Immature natural killer cell (primary cell): ENCODE results near the gene CENPW. TPM values are rescaled to one million over a fixed set of nuclear protein-coding genes. Genes with fewer than 3 reads are reported as not detected.

Experiments
- DNase-seq, 3 donors: peaks; one replicate each; pipeline ENCODE4 v3.0.0; 2022; ENCODE audit warnings: mixed read lengths in 1 of 3
- H3K27ac Mint-ChIP-seq, 6 donors: one replicate each; pipeline ENCODE4 v1.8.0; 2020; ENCODE audit warnings: mixed read lengths in 6 of 6, mild to moderate bottlenecking in 5 of 6, inconsistent platforms in 4 of 6, moderate library complexity in 3 of 6
- H3K27me3 Mint-ChIP-seq, 3 donors: one replicate each; pipeline ENCODE4 v1.8.0; 2020 to 2021; ENCODE audit warnings: low read depth in 3 of 3, mild to moderate bottlenecking in 3 of 3, mixed read lengths in 3 of 3, moderate library complexity in 3 of 3, inconsistent platforms in 1 of 3
- H3K36me3 Mint-ChIP-seq, 3 donors: one replicate each; pipeline ENCODE4 v1.8.0; 2020; ENCODE audit warnings: mixed read lengths in 3 of 3, inconsistent platforms in 2 of 3, mild to moderate bottlenecking in 2 of 3
- H3K4me1 Mint-ChIP-seq, 2 donors: one replicate each; pipeline ENCODE4 v1.8.0; 2020; ENCODE audit warnings: inconsistent platforms in 2 of 2, mild to moderate bottlenecking in 2 of 2, mixed read lengths in 2 of 2, moderate library complexity in 1 of 2
- H3K4me3 Mint-ChIP-seq, 5 donors: one replicate each; pipeline ENCODE4 v1.8.0; 2020; ENCODE audit warnings: mild to moderate bottlenecking in 5 of 5, mixed read lengths in 5 of 5, inconsistent platforms in 3 of 5, moderate library complexity in 3 of 5
- H3K9me3 Mint-ChIP-seq, 6 donors: one replicate each; pipeline ENCODE4 v1.8.0; 2020; ENCODE audit warnings: mild to moderate bottlenecking in 6 of 6, mixed read lengths in 6 of 6, inconsistent platforms in 4 of 6, moderate library complexity in 3 of 6
- polyA plus RNA-seq, 3 donors: library from polyadenylated mRNA; unstranded; fragments of 300-500 nt; fragmentation: Illumina TruSeq; gene quantifications; one replicate each; pipeline ENCODE4 v1.2.3, GENCODE V29; 2021

Gene CENPW
- 1 to 10 TPM; 1.7 to 5.0 (median 4.1) TPM for polyA plus RNA-seq

GRCh38 chr6:126339796-126340609 is at the start of gene CENPW:
Gene CENPW (plus strand): TSS chr6:126340115. CDS start chr6:126340274, 159 bp downstream.
- Mint-ChIP-seq H3K9me3 (no peaks in the 10 kb centered on the region), H3K4me1 (peaks cover 12 to 14% of the 10 kb centered on the region in 2 donors), H3K36me3 (no peaks in the 10 kb centered on the region), H3K4me3 (no peak within 1 kb of the TSS), H3K27me3 (no peaks in the 10 kb centered on the region), H3K27ac (peak within 1 kb of the TSS in 3 of 6 donors; percentile 4 to 75 (median 64))
- peak; percentile 74 to 78 (median 76) for DNase-seq

- Mint-ChIP-seq H3K9me3 (no peaks in the 10 kb centered on the region), H3K27ac (no peak overlapping the region), H3K4me3 (no peak overlapping the region), H3K4me1 (no peaks in the 10 kb centered on the region), H3K27me3 (no peaks in the 10 kb centered on the region), H3K36me3 (no peaks in the 10 kb centered on the region)
- no peak for DNase-seq
Measured at GRCh38 chr6:126293891-126294524, 45.9 kb upstream of the CENPW start.

- H3K27me3 Mint-ChIP-seq, result peaks cover 0 to 1% (median 0%) of the 10 kb centered on the region in 3 donors
- H3K4me1 Mint-ChIP-seq, result no peaks in the 10 kb centered on the region
- H3K36me3 Mint-ChIP-seq, result no peaks in the 10 kb centered on the region
- H3K9me3 Mint-ChIP-seq, result peaks cover 0 to 4% (median 0%) of the 10 kb centered on the region in 6 donors
- no peak for DNase-seq
- H3K27ac Mint-ChIP-seq, result no peak overlapping the region
- no peak overlapping the region for H3K4me3 Mint-ChIP-seq
Measured at GRCh38 chr6:126300126-126300525, 39.8 kb upstream of the CENPW start.

- H3K4me1 Mint-ChIP-seq, result no peaks in the 10 kb centered on the region
- peaks cover 0 to 4% (median 0%) of the 10 kb centered on the region in 6 donors for H3K9me3 Mint-ChIP-seq
- no peak for DNase-seq
- H3K4me3 Mint-ChIP-seq, result no peak overlapping the region
- peaks cover 0 to 1% (median 0%) of the 10 kb centered on the region in 3 donors for H3K27me3 Mint-ChIP-seq
- H3K36me3 Mint-ChIP-seq, result no peaks in the 10 kb centered on the region
- no peak overlapping the region for H3K27ac Mint-ChIP-seq
Measured at GRCh38 chr6:126300735-126301134, 39.2 kb upstream of the CENPW start.

- H3K9me3 Mint-ChIP-seq, result peaks cover 0 to 4% (median 0%) of the 10 kb centered on the region in 6 donors
- H3K4me3 Mint-ChIP-seq, result no peak overlapping the region
- no peak for DNase-seq
- H3K27me3 Mint-ChIP-seq, result peaks cover 0 to 1% (median 0%) of the 10 kb centered on the region in 3 donors
- no peaks in the 10 kb centered on the region for H3K36me3 Mint-ChIP-seq
- H3K4me1 Mint-ChIP-seq, result no peaks in the 10 kb centered on the region
- H3K27ac Mint-ChIP-seq, result no peak overlapping the region
Measured at GRCh38 chr6:126302191-126302590, 37.7 kb upstream of the CENPW start.

GRCh38 chr6:126307849-126308248 is 32.1 kb upstream of the CENPW start:
- Mint-ChIP-seq H3K4me3 (no peak overlapping the region), H3K4me1 (no peaks in the 10 kb centered on the region), H3K27me3 (no peaks in the 10 kb centered on the region), H3K9me3 (peaks cover 0 to 2% (median 0%) of the 10 kb centered on the region in 6 donors), H3K36me3 (no peaks in the 10 kb centered on the region), H3K27ac (no peak overlapping the region)
- DNase-seq, result no peak

- H3K27ac Mint-ChIP-seq, result no peak overlapping the region
- no peaks in the 10 kb centered on the region for H3K4me1 Mint-ChIP-seq
- H3K36me3 Mint-ChIP-seq, result no peaks in the 10 kb centered on the region
- H3K9me3 Mint-ChIP-seq, result no peaks in the 10 kb centered on the region
- no peak for DNase-seq
- no peaks in the 10 kb centered on the region for H3K27me3 Mint-ChIP-seq
- no peak overlapping the region for H3K4me3 Mint-ChIP-seq
Measured at GRCh38 chr6:126308362-126308761, 31.6 kb upstream of the CENPW start.

- Mint-ChIP-seq H3K27me3 (peaks cover 0 to 2% (median 0%) of the 10 kb centered on the region in 3 donors), H3K36me3 (no peaks in the 10 kb centered on the region), H3K9me3 (peaks cover 0 to 1% (median 0%) of the 10 kb centered on the region in 6 donors), H3K4me3 (no peak overlapping the region), H3K4me1 (no peaks in the 10 kb centered on the region), H3K27ac (no peak overlapping the region)
- no peak for DNase-seq
Measured at GRCh38 chr6:126312013-126312665, 27.8 kb upstream of the CENPW start.

GRCh38 chr6:126313941-126314340 is 26.0 kb upstream of the CENPW start:
- Mint-ChIP-seq H3K9me3 (peaks cover 0 to 4% (median under 1%) of the 10 kb centered on the region in 6 donors), H3K4me1 (no peaks in the 10 kb centered on the region), H3K4me3 (no peak overlapping the region), H3K36me3 (no peaks in the 10 kb centered on the region), H3K27ac (no peak overlapping the region), H3K27me3 (peaks cover 0 to 4% (median 0%) of the 10 kb centered on the region in 3 donors)
- no peak for DNase-seq

- no peak overlapping the region for H3K4me3 Mint-ChIP-seq
- DNase-seq, result no peak
- no peak overlapping the region for H3K27ac Mint-ChIP-seq
- peaks cover 0 to 8% (median 3%) of the 10 kb centered on the region in 6 donors for H3K9me3 Mint-ChIP-seq
- peaks cover 0 to 4% (median 2%) of the 10 kb centered on the region in 3 donors for H3K27me3 Mint-ChIP-seq
- no peaks in the 10 kb centered on the region for H3K36me3 Mint-ChIP-seq
- no peaks in the 10 kb centered on the region for H3K4me1 Mint-ChIP-seq
Measured at GRCh38 chr6:126318797-126319196, 21.1 kb upstream of the CENPW start.

- no peaks in the 10 kb centered on the region for H3K4me1 Mint-ChIP-seq
- no peak for DNase-seq
- no peak overlapping the region for H3K27ac Mint-ChIP-seq
- H3K9me3 Mint-ChIP-seq, result peaks cover 0 to 2% (median under 1%) of the 10 kb centered on the region in 6 donors
- no peaks in the 10 kb centered on the region for H3K27me3 Mint-ChIP-seq
- no peak overlapping the region for H3K4me3 Mint-ChIP-seq
- H3K36me3 Mint-ChIP-seq, result no peaks in the 10 kb centered on the region
Measured at GRCh38 chr6:126333729-126334128, 6.2 kb upstream of the CENPW start.

GRCh38 chr6:126335210-126335609 is 4.7 kb upstream of the CENPW start:
- peaks cover 0 to 1% (median 0%) of the 10 kb centered on the region in 6 donors for H3K9me3 Mint-ChIP-seq
- no peak overlapping the region for H3K4me3 Mint-ChIP-seq

GRCh38 chr6:126337323-126337722 is 2.6 kb upstream of the CENPW start:
- no peak for DNase-seq
- Mint-ChIP-seq H3K4me1 (peaks cover 10 to 14% of the 10 kb centered on the region in 2 donors), H3K27me3 (no peaks in the 10 kb centered on the region), H3K36me3 (no peaks in the 10 kb centered on the region), H3K9me3 (peaks cover 0 to 1% (median 0%) of the 10 kb centered on the region in 6 donors), H3K4me3 (no peak overlapping the region), H3K27ac (no peak overlapping the region)

More at GRCh38 chr6:126335210-126335609, 4.7 kb upstream of the CENPW start:
- no peaks in the 10 kb centered on the region for H3K36me3 Mint-ChIP-seq
- H3K27ac Mint-ChIP-seq, result no peak overlapping the region
- H3K4me1 Mint-ChIP-seq, result no peaks in the 10 kb centered on the region
- DNase-seq, result no peak
- no peaks in the 10 kb centered on the region for H3K27me3 Mint-ChIP-seq

GRCh38 chr6:126341126-126341525 is 1.2 kb downstream of the CENPW start:
- H3K4me1 Mint-ChIP-seq, result peaks cover 12 to 14% of the 10 kb centered on the region in 2 donors
- H3K27ac Mint-ChIP-seq, result peak overlapping the region in 1 of 6 donors; percentile 15
- no peaks in the 10 kb centered on the region for H3K36me3 Mint-ChIP-seq
- no peaks in the 10 kb centered on the region for H3K27me3 Mint-ChIP-seq
- DNase-seq, result no peak
- peak overlapping the region in 1 of 5 donors; percentile 22 for H3K4me3 Mint-ChIP-seq
- no peaks in the 10 kb centered on the region for H3K9me3 Mint-ChIP-seq
